Activated T-cell treated with anti-CD3 and anti-CD28 coated beads for 24 hours (primary cell): Measurements from ENCODE around the gene CSPG4.
"Not testable (repeated sequence)": the region's sequence is repeated elsewhere in the genome, so short reads cannot be mapped to it uniquely, and the experiment has no call there.

Experiments
- DNase-seq: peaks from one replicate; pipeline ENCODE4 v3.0.0-alpha.2; 2020; ENCODE audit warnings: low read depth

Gene CSPG4

DNA sequence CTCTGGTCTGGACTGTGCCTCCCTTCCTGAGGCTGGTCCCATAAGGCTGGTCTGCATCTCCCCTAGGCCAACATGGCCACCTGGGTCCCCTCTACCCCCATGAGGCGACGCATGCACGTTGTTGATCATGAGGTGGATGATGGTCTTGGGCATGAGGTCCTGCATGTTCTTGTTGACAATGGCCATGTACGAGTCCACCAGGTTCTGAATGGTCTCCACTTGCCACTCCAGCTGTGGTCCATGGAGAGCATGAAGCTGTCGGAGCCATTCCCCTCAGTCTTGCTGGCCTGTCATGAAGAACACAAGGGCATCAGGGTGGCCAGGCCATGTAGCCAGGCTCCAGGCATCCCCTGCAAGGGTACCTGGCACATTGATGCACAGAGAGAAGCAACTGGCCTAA, 27.1 kb upstream of the CSPG4 start:
- no peak for DNase-seq

GRCh38 chr15:75738647-75739325, 26.1 kb upstream of the CSPG4 start:
- DNase-seq: peak; percentile 82

DNA sequence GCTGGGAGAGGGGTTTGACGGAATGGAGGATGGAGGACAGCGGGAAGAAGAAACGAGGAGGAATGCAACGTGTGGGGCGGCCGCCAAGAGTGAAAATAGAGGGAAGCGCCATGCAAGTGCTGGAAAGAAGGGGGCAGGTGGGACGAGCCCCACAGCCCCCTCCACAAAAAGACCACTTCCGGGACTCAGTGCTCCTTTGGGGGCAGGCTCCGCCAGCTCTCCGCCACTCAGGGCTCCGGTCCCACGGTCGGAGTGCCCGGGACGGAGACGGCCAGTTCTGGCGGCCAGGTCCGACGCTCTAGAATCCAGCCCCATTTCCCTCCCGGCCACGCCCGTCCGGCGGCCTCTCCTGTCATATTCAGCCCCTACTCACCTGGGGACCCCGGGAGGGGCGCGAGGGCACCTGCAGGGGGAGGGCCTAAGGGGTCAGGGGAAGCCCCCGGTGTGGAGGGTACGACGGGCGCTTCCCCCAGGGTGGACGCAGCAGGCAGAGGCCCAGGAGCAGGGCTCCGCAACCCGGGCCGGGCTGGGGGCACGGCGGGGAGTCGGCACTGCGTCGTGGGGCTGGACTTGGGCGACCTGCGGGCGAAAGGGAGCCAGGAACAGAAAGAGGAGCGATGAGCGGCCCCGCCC, 25.5 kb upstream of the CSPG4 start:
- DNase-seq: no peak

GRCh38 chr15:75737116-75738013, 24.7 kb upstream of the CSPG4 start:
- DNase-seq: not testable (repeated sequence)

DNA sequence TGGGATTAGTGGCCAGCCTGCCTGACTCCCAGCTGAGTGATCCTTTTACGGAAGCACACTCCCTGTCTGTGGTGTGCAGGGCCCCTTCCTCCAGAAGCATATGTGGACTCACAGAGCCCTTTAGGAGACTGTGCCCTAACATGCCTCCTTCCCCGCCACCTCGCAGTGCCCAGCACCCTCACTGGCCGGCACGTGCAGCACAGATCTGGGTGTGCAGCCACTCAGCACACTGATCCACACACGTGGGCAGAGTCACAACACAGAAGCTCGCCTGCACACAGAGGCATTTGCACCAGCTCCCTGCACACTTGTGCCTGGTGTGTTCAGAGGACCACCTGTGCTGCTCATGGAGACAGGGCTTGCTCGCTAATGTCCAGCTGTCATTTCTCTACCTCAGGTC, 23.6 kb upstream of the CSPG4 start:
- no peak for DNase-seq

DNA sequence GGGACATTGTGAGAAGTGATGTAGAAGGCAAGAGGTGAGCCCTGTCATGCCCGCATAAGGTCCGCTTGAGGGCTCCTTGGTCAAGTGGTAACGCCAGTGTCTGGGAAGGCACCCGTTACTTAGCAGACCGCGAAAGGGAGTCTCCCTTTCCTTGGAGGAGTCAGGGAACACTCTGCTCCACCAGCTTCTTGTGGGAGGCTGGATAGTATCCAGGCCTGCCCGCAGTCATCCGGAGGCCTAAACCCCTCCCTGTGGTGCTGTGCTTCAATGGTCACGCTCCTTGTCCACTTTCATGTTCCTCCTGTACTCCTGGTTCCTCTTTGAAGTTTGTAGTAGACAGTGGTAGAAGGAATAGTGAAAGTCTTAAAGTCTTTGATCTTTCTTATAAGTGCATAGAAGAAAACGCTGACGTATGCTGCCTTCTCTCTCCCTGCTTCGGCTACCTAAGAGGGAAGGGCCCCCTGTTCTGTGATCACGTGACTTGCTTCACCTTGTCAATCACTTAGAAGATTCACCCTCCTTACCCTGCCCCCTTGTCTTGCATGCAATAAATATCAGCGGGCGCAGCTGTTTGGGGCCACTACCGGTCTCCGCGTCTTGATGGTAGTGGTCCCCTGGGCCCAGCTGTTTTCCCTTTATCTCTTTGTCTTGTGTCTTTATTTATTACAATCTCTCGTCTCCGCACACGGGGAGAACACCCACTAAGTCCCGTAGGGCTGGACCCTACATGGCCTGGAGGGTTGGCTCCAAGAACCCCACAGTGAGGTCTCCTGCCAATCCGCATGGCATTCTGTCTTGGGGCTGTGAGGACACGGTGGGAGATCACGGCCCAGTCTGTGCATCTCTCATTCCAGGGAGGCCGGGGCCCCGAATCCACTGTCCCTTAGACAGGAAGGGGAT, 22.5 kb upstream of the CSPG4 start:
- not testable (repeated sequence) for DNase-seq

- no peak for DNase-seq
Measured at GRCh38 chr15:75733761-75734651, 21.4 kb upstream of the CSPG4 start.

- DNase-seq: peak; percentile 41
Measured at GRCh38 chr15:75732809-75733451, 20.3 kb upstream of the CSPG4 start.

- DNase-seq: no peak
Measured at GRCh38 chr15:75732177-75732808, 19.6 kb upstream of the CSPG4 start.

- no peak for DNase-seq
Measured at GRCh38 chr15:75731248-75732151, 18.9 kb upstream of the CSPG4 start.

DNA sequence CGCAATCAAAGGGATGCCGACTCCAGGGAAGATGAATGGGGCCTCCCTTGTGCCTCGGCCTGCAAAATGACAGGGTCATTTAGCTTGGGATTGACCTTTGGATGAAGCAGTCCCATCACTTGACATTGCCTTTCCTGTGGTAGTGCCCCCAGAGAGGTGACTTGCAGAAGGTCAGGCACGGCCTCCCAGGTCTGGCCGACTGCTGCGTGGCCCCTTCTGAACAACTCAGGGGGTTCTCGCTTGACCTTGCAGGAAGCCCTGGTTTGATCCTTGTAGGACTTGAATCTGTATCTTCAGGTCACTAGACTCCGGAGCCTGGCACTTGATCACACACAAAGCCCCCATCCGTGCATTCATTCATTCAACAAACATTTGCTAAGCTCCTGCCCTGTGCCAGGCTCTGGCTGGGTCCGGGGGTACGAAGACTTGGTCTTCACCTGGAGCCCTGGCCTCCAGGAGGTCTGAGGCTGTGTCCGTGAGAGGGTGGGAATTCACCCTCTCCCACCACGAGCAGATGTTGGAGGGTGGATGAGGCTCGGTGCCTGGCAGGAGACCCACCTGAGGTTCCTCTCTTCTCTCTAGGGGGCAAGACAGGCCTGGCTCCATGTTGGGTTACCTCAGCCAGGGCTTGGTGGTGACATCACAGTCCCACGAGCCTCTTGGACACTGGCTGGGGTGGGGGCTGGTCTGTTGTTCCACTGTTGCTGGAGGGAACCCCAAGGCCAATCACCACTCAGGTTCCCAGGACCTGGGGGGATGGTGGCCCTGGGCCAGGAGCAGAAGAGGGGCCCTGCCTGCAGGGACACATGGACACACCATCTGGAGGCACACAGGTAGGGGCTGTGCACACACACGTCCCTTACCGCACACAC, 18.0 kb upstream of the CSPG4 start:
- not testable (repeated sequence) for DNase-seq

GRCh38 chr15:75729326-75730069, 16.9 kb upstream of the CSPG4 start:
- no peak for DNase-seq

DNA sequence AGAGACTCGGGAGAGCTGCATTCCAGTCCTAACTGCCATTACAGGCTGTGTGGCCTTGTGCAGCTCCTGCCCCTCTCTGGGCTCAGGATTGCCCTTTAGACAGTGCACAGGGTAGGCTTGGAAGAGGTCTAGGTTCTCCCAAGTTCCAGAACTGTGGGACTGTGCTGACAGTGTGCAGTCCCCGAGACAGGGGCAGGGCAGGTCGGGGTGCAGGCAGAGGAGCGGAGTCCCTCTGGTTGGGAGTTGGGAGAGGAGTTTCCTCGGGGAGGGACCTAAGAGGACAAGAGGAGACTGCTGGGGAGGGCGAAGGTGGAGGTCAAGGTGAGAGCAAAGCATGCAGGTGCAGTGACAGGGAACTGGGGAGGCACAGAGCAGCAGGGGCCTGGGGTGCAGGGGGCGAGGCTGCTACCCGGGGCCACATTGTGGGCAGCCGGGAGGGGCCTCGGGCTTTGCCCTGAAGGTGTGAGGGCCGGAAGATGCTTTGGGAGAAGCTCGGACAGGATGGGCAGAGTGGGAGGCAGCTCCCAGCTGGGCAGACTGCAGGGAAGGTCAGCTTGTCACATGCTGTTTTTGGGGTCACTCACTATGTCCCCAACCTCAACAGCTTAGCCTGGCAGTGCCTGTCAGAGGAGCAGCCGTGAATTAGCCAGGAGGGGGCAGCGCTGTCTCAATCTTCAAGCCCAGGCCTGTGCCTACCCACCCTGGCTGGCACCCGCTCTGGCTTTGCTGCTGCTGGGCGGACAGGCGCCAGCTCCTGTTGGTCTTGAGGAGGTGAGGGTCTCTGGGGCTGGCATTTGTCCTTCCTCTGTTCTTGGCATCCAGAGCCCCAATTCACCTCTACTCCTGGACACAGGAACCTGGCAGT, 15.4 kb upstream of the CSPG4 start:
- peak; percentile 55 for DNase-seq

DNA sequence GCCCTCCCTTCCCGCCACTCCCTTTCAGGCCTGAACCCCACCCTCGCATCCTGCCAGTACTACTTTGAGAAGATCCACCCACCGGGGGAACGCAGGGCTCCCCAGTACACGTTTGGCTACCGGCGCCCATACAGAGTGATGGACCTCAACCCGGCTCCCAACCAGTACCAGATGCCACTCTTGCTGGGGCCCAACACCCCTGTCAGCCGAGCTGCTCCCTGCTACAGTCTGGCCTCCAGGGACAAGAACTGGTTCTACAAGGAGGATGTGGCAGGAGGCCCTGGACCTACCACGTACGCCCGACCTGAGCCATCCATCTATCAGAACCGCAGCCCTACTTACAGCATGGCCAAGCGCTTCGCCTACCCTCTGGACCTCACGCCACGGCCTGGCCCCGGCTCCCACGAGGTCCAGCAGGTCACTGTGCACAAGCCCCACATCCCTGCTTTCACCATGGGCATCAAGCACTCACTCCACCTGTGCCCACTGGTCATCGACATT, 14.4 kb upstream of the CSPG4 start:
- no peak for DNase-seq

- no peak for DNase-seq
Measured at GRCh38 chr15:75725719-75726607, 13.3 kb upstream of the CSPG4 start.
